Naive B cell (primary cell): ENCODE measurements around the gene HDAC8. TPM values are rescaled to one million over a fixed set of nuclear protein-coding genes. Genes with fewer than 3 reads are reported as not detected.

Source experiments
- ATAC-seq, 2 donors: fragments of 150-1000 bp; cut with Tn5 transposase; 2 replicates each; pipeline ENCODE4 v1.10.0; 2021; ENCODE audit warnings: low read depth in 2 of 2, mild to moderate bottlenecking in 2 of 2, moderate library complexity in 2 of 2
- DNase-seq: peaks from one replicate; pipeline ENCODE4 v3.0.0; 2022
- H3K27ac Mint-ChIP-seq, 6 donors: one replicate each; pipeline ENCODE4 v1.8.0; 2020 to 2022; ENCODE audit warnings: mild to moderate bottlenecking in 6 of 6, mixed read lengths in 6 of 6, moderate library complexity in 5 of 6, inconsistent platforms in 2 of 6
- H3K27me3 Mint-ChIP-seq, 3 donors: one replicate each; pipeline ENCODE4 v1.8.0; 2021 to 2022; ENCODE audit warnings: mixed read lengths in 3 of 3, mild to moderate bottlenecking in 1 of 3
- H3K36me3 Mint-ChIP-seq, 2 donors: one replicate each; pipeline ENCODE4 v1.8.0; 2020 to 2022; ENCODE audit warnings: mixed read lengths in 2 of 2, inconsistent platforms in 1 of 2, mild to moderate bottlenecking in 1 of 2
- H3K4me1 Mint-ChIP-seq, 3 donors: one replicate each; pipeline ENCODE4 v1.8.0; 2020 to 2022; ENCODE audit warnings: mixed read lengths in 3 of 3, inconsistent platforms in 1 of 3, mild to moderate bottlenecking in 1 of 3, moderate library complexity in 1 of 3
- H3K4me3 Mint-ChIP-seq, 8 donors: one replicate each; pipeline ENCODE4 v1.8.0; 2020 to 2022; ENCODE audit warnings: mild to moderate bottlenecking in 8 of 8, mixed read lengths in 8 of 8, moderate library complexity in 8 of 8, inconsistent platforms in 2 of 8
- H3K9me3 Mint-ChIP-seq, 7 donors: one replicate each; pipeline ENCODE4 v1.8.0; 2020 to 2022; ENCODE audit warnings: mixed read lengths in 7 of 7, mild to moderate bottlenecking in 5 of 7, inconsistent platforms in 2 of 7, moderate library complexity in 1 of 7
- polyA plus RNA-seq, 6 donors: library from polyadenylated mRNA; unstranded; fragments of 300-500 nt; fragmentation: Illumina TruSeq; gene quantifications; one replicate each; pipeline ENCODE4 v1.2.3, GENCODE V29; 2021; ENCODE audit warnings: low read depth in 6 of 6

HDAC8 gene
- polyA plus RNA-seq, 6 donors from 2014 or later: 15.9 to 32.6 (median 18.7) TPM

- DNase-seq (no peak), ATAC-seq (no peak)
- peaks cover 39 to 74% (median 65%) of the 10 kb centered on the region in 3 donors for H3K27me3 Mint-ChIP-seq
- peaks cover 0 to 5% (median 2%) of the 10 kb centered on the region in 3 donors for H3K4me1 Mint-ChIP-seq
- peak overlapping the region in 1 of 6 donors; percentile 76 for H3K27ac Mint-ChIP-seq
- peaks cover 0 to 7% of the 10 kb centered on the region in 2 donors for H3K36me3 Mint-ChIP-seq
- no peak overlapping the region for H3K4me3 Mint-ChIP-seq
- H3K9me3 Mint-ChIP-seq: no peaks in the 10 kb centered on the region
Measured at GRCh38 chrX:72297953-72298730, 274.5 kb downstream of the HDAC8 start.

GRCh38 chrX:72296991-72297390 is 275.7 kb downstream of the HDAC8 start:
- Mint-ChIP-seq H3K27ac (no peak overlapping the region), H3K36me3 (no peaks in the 10 kb centered on the region), H3K27me3 (peaks cover 35 to 74% (median 65%) of the 10 kb centered on the region in 3 donors), H3K4me3 (no peak overlapping the region), H3K4me1 (peaks cover 0 to 5% (median 2%) of the 10 kb centered on the region in 3 donors), H3K9me3 (peaks cover 0 to 6% (median 0%) of the 10 kb centered on the region in 7 donors)
- DNase-seq: no peak
- no peak for ATAC-seq

DNA sequence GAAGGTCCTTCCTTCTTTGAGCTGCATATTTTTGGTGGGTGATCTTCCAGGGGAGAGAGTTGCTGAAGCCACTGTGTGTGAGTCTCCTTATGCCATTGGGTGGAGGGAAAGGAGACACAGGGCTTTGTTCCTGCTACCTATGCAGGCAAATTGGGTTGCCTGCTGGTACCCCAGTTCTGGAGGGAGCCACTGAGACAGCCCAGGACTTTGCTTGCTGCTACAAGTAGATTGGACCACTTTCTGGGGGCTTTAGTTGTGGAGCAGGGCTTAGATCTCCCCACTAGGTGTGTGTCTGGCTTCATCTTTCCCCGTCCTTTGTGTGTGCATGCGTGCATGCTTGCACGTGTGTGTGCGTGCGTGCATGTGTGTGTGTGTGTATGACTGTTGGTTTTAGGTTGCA is 276.9 kb downstream of the HDAC8 start:
- Mint-ChIP-seq H3K4me1 (peaks cover 0 to 5% (median 2%) of the 10 kb centered on the region in 3 donors), H3K9me3 (peaks cover 0 to 10% (median 0%) of the 10 kb centered on the region in 7 donors), H3K36me3 (no peaks in the 10 kb centered on the region), H3K4me3 (no peak overlapping the region), H3K27me3 (peaks cover 27 to 65% (median 53%) of the 10 kb centered on the region in 3 donors), H3K27ac (no peak overlapping the region)
- no peak for DNase-seq
- no peak for ATAC-seq

GRCh38 chrX:72294497-72294896 is 278.1 kb downstream of the HDAC8 start:
- H3K27ac Mint-ChIP-seq: no peak overlapping the region
- H3K4me1 Mint-ChIP-seq: peaks cover 0 to 5% (median 2%) of the 10 kb centered on the region in 3 donors
- peaks cover 24 to 65% (median 53%) of the 10 kb centered on the region in 3 donors for H3K27me3 Mint-ChIP-seq
- DNase-seq (no peak), ATAC-seq (no peak)
- H3K36me3 Mint-ChIP-seq: no peaks in the 10 kb centered on the region
- peaks cover 0 to 18% (median 4%) of the 10 kb centered on the region in 7 donors for H3K9me3 Mint-ChIP-seq
- H3K4me3 Mint-ChIP-seq: no peak overlapping the region

- ATAC-seq: no peak
- Mint-ChIP-seq H3K4me3 (no peak overlapping the region), H3K27ac (no peak overlapping the region)
Measured at GRCh38 chrX:72282302-72282701, 290.3 kb downstream of the HDAC8 start.

DNA sequence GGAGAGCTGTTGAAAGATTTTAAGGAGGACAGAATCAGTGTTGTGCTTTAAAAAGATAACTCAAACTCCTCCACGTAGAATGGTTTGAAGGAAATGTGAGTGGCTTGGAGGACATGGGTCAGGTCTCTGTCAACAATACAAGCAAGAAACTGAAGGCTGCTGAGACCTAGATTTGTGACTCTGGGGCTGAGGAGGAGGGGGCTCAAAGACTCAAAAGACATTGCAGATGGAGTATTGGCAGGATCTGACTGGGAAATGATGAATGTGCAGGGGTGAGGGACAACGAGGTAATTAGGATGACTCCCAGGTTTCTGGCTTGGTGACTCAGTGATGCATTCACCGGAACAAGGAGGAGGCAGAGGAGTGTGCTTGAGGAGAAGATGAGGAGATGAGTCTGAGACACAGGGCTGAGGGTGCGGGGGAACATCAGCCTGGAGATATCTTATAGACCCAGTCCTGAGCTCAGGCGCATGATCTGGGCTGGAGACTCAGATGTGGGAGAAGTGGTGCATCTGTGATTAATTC is 292.3 kb downstream of the HDAC8 start:
- H3K9me3 Mint-ChIP-seq: no peaks in the 10 kb centered on the region
- ATAC-seq: no peak
- no peak overlapping the region for H3K4me3 Mint-ChIP-seq
- peaks cover 13 to 21% (median 15%) of the 10 kb centered on the region in 3 donors for H3K27me3 Mint-ChIP-seq
- H3K4me1 Mint-ChIP-seq: peaks cover 6 to 11% (median 10%) of the 10 kb centered on the region in 3 donors
- DNase-seq: no peak
- peak overlapping the region in 1 of 6 donors; percentile 1 for H3K27ac Mint-ChIP-seq
- H3K36me3 Mint-ChIP-seq: peaks cover 0 to 6% of the 10 kb centered on the region in 2 donors

More at GRCh38 chrX:72282302-72282701, 290.3 kb downstream of the HDAC8 start:
- H3K27me3 Mint-ChIP-seq: peaks cover 13 to 21% (median 15%) of the 10 kb centered on the region in 3 donors
- no peak for DNase-seq
- no peaks in the 10 kb centered on the region for H3K9me3 Mint-ChIP-seq
- H3K4me1 Mint-ChIP-seq: peaks cover 0 to 3% (median 0%) of the 10 kb centered on the region in 3 donors
- H3K36me3 Mint-ChIP-seq: no peaks in the 10 kb centered on the region

Other genes with a start within 250 kb of the HDAC8 start
- not detected for gene PHKA1, start 141.5 kb upstream of the HDAC8 start, polyA plus RNA-seq
- 1 to 10 TPM in 5 of 6 donors, under 1 TPM in 1; 0.63 to 4.8 (median 4.1) TPM for gene DMRTC1B, start 204.0 kb upstream of the HDAC8 start, polyA plus RNA-seq
- gene FAM236B, start 209.8 kb upstream of the HDAC8 start, polyA plus RNA-seq: not detected
- gene FAM236D, start 235.4 kb upstream of the HDAC8 start, polyA plus RNA-seq: not detected